ENCODE measurements around the gene CD300LD.

The CD300LD gene

DNA sequence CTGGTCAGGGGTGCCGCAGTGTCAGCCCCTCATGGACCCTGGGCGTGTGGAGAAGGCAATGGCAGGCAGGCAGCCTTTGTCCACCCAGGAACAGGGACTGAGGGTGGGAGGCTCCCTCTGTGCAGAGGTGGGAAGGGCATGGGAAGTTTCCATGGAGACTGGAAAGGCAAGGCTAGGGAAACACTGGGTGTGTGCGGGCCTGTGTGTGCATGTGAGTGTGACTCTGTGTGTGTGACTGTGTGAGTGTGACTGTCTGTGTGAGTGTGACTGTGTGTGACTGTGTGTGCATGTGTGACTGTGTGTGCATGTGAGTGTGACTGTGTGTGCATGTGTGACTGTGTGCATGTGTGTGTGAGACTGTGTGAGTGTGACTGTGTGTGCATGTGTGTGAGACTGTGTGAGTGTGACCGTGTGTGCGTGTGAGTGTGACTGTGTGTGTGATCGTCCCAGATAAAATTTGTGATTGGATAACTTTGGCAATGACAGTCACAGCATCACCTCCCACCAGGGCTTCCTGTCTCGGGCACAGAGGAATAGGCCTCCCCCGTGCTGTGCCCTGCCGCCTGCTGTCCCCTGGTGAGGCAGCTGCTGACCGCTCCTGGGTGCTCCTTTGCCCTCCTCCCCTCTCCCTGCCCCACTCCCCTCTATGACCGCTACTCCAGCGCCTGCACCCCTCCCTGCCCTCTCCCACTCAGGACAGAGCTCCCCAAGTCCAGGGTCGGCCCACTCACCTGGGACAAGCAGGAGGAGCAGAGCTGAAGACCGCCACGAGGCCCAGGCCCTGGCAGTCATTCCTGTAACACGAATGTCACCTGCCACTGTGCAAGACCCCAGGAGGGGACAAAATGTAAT, 46.9 kb downstream of the CD300LD start:
- DNase-seq (ENCODE audit: low read depth in 2 of 2), result no peak

DNA sequence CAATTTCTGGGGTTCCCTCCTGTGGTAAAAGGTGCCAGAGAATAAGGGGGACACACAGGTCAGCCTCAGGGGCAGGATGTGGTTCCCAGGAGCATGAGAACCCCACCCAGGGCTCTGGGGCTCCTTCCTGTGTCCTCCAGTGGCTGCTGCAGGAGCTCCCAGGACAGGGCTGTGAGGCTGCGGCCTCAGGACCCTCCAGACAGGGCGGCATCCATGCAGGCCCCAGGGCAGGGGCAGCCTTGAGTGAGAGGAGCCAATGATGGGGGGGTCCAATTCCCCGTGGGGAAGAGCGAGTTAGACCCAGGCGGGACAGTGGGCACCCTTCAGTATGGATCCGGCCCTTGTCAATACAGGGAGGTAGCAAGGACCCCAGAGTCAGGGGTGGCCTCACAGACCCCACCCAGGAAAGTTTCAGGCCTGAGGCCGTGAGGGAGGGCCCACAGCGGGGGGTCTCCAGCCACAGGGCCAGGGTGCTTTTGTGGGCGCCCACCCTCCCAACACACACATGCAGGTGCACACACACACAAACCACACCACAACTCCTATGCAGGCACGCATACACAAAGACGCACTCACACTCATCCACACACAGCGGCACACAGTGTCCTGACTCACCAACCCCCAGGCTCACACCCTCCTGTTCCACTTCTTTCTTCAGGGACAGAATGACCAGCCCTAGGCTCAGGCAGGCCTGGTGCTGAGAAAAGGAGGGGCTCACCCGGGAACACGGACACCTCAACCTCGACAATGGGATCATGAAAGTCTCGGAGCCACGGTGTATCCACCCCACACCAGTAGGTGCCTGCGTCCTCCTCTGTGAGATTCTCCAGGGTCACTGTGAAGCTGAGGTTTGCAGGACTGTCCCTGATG, 48.0 kb downstream of the CD300LD start:
- no peak for DNase-seq (ENCODE audit: low read depth in 2 of 2)

DNA sequence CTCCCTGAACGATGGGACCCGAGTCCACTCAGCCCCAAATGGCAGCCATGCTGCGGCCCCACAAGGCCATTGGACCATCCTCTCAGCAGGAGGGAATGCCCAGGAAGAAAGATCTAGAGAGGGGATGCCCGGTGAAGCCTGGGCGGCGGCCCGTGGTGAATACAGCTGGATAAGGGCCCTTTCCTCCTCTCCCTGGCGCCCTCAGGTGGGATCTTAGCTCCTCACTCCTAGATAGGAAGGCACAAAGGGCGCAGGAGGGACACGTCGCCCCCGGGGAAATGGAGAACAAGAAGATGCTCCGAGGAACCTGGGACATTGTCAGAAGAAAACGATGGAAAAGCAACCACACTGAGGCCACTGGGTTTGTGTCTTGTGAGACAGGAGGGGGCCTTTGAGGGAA, 48.7 kb downstream of the CD300LD start:
- no peak for DNase-seq (ENCODE audit: low read depth in 2 of 2)

DNA sequence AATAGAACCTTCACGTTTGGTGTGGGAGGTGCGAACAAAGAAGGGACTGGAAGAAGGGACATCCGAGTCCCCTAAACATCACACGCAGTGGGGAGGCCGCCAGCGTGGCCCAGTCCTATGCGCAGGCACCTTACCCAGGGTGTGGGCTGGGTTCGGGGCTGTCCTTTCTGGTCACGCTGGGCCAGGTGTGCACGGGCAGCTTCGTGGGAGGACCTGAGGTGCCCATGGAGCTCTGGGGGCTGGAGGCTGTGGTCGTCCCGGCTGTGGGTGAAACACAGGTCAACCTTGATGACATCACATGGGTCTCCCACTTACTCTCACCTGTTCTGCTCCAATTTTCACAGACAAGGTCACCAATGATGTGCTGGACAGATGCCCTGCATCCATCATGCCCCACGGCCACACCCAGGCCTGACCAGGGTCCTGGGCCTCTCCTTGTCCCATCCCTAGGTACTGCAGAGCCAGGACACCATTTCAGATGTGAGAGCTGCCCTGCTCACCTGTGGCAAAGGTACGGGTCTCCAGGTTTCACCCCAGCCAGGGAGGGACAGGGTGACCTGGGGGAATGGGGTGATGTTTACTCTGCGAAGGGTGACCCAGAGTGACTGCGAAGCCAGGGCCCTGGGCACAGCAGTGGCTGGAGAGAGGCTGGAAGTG, 49.2 kb downstream of the CD300LD start:
- DNase-seq (ENCODE audit: low read depth in 2 of 2), result no peak

DNA sequence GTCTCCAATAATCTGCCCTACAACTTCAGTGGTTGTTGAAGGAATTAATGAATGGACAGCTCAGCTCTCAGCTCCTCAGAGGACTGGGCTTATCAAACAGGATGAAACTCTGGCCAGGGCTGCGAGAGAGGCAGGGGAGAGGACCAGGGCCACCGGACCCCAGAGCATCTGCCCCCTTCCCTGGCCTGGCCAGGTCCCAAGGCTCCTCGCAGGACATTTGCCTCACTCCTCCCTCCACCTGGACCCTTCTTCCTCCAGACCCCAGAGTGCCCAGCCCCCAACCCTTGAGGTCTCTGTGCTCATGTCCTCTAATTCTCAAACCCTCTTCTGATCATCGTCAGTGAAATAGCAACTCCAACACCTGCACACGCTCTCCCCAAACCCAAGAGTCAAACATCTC, 49.9 kb downstream of the CD300LD start:
- no peak for DNase-seq (ENCODE audit: low read depth in 2 of 2)

DNA sequence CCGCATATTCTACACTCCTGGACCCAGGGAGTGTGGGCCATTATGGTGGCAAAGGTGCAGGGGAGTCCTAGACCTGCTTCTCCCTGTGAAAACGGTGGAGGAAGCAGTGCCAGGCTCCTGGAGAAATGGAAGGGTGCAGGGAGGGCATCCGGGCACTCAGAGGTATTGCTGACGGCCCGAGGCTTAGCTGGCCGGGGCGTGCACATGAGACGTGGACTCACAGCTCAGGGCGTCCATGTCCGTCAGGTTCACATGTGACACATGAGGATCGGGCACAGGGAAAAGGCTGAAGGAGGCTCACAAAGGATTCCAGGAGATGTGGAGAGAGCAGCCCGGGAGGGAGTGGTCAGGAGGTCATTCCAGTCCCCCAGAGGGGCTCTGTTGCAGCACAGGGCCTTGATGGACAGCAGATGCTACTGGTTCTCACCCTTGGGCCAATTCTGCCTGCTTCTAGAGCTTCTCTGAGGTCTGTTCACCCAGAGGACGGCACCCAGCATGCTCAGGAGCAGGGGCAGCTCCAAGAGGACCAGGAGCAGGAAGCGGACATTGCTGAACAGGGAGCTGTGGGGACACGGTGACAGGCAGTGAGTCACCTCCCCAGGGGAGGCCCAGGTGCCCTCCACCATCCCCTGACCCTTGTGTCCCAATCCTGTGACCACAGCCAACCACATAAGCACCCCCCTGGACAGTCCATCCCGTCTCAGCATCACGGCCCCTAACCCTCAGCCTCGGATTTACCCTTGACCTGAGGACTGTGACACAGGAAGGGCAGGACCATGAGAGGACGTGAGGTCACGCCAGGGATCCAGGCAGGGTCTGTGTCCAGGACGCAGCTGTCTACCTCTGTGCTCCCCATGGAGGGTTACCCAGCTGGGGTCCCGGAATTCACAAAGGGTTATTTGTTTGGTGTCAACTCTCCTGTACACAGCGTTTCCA, 50.6 kb downstream of the CD300LD start:
- no peak for DNase-seq (ENCODE audit: low read depth in 2 of 2)

DNA sequence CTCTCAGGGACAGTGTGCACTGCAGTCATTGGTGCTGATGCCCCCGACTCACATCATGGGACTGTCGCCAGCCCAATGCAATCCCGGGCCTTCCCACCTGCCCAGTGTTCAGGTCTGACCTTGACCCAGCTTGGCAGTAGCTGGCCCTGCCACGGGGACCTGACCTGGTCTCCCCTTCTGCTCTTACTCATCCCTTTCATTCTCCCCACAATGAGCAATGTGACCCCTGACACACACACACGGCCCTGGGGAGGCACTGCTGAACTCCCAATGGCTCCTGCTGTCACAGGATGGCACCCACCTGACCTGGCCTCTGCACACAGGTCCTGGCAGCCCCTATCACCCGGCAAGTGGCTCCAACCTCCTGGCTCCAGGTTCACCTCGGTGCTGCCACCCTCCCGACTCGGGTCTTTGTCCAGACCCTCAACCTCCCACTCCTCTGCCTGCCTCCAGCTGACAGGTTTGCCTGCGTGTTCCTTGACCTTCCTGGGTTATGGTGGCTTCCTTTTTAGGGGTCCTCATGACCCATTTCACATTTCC, 52.7 kb downstream of the CD300LD start:
- DNase-seq (ENCODE audit: low read depth in 2 of 2), result no peak

DNA sequence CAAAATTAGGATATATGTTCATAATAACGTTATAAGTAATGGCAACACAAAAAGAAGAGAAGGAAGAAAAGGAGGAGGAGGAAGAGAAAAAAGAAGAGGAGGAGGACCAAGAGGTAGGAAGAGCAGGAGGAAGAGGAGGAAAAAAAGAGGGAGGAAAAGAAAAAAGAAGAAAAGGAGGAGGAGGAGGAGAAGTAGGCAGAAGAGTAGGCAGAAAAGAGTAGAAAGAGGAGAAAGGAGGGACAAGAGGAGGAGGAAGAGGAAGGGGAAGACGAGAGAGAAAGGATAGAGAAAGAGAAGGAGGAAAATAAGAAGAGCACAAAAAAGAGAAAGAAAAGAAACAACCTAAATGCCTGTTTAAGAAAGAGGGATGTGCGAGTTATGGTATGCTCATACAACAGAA, 55.2 kb downstream of the CD300LD start:
- DNase-seq (ENCODE audit: low read depth in 2 of 2), result no peak

DNA sequence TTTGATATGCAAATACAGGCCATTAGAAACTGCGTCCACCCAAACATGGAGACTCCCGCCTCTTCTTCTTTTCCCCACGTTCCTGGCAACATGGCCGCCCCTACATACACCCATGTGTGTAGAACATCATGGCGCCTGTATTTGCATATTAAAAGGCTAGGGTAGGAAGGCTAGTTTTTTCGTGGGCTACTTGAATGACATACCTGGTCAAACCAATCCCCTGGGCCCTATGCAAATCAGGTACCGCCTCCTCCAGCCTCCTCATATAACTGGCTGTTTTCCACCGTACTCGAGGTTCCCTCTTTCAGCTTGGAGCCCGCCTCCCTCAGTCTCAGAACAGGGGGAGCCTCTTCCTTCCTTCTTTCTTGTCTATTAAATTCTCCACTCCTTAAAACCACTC, 60.0 kb downstream of the CD300LD start:
- DNase-seq (ENCODE audit: low read depth in 2 of 2), result no peak

DNA sequence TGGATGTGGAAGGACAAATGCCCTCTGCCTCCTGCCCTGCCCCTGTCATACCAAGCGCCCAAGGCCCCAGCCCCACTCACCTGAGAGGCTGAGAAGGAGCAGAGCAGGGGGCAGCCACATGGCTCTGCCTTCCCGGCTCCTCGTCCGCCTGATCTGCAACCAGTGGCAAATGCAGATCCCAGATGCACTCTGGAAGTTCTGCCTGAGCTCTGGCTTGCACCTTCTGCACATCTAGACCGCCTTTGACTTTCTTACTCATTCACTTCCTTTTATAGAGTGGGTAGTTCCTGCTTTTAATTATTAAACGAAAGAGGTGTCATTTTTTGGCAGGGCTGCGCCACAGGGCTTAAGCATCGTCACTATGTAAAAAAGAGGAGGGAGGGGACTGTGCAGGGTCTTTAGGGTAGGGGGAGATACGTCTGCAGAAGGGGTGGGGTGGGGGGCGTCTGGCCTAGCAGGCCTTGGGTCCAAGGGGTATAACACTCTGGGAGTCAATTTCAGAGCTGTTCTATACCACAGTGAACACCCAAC, 60.8 kb downstream of the CD300LD start, which contains the start of gene CD300LB:
CD300LB (minus strand) TSS at position 245 of the 531 bp plus-strand sequence; CDS start at position 120, 125 bp downstream.
- no peak for DNase-seq (ENCODE audit: low read depth in 2 of 2)

DNA sequence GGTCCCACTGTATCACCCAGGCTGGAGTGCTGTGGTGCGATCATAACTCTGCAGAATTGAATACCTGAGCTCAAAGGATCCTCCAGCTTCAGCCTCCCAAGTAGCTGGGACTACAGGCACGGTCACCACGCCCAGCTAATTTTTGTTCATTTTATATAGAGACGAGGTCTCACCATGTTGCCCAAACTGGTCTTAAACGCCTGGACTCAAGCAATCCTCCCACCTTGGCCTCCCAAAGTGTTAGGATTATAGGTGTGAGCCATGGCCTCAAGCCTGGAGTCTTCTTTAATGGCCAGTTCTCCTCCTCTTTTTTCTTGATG, 61.3 kb downstream of the CD300LD start:
- no peak for DNase-seq (ENCODE audit: low read depth in 2 of 2)
